H9 (cell line): ENCODE data around the gene ANGPT4. TPM values are rescaled to one million over a fixed set of nuclear protein-coding genes. Genes with fewer than 3 reads are reported as not detected.

Source experiments
- DNase-seq: peaks from one replicate; pipeline ENCODE4 v3.0.0-alpha.2; 2017
- H2AFZ ChIP-seq: one replicate; pipeline ENCODE4 v1.6.1; 2013; ENCODE audit warnings: mild to moderate bottlenecking, low read length, control low read depth, moderate library complexity
- H2AK5ac ChIP-seq: 2 replicates; pipeline ENCODE4 v1.6.1; 2013; ENCODE audit warnings: low read length, control low read depth, mixed read lengths; ENCODE audit not compliant: insufficient read length
- H2BK120ac ChIP-seq: one replicate; pipeline ENCODE4 v1.6.1; 2013; ENCODE audit warnings: low read depth, mild to moderate bottlenecking, low read length, control low read depth, inconsistent platforms; ENCODE audit not compliant: poor library complexity, severe bottlenecking
- H2BK12ac ChIP-seq: 2 replicates; pipeline ENCODE4 v1.6.1; 2013; ENCODE audit warnings: low read length, control low read depth, mixed read lengths, low read depth; ENCODE audit not compliant: insufficient read length
- H2BK15ac ChIP-seq: 2 replicates; pipeline ENCODE4 v1.6.1; 2013; ENCODE audit warnings: low read depth, low read length, control low read depth
- H2BK20ac ChIP-seq: one replicate; pipeline ENCODE4 v1.6.1; 2013; ENCODE audit warnings: low read depth, mild to moderate bottlenecking, low read length, control low read depth, inconsistent platforms; ENCODE audit not compliant: poor library complexity, severe bottlenecking
- H2BK5ac ChIP-seq: 2 replicates; pipeline ENCODE4 v1.6.1; 2013; ENCODE audit warnings: low read length, control low read depth, mixed read lengths; ENCODE audit not compliant: insufficient read length
- H3K14ac ChIP-seq: 2 replicates; pipeline ENCODE4 v1.6.1; 2013; ENCODE audit warnings: low read length, control low read depth; ENCODE audit not compliant: insufficient read depth
- H3K18ac ChIP-seq: 2 replicates; pipeline ENCODE4 v1.6.1; 2013; ENCODE audit warnings: low read depth, mild to moderate bottlenecking, mixed read lengths, low read length, control low read depth; ENCODE audit not compliant: insufficient read length
- H3K23ac ChIP-seq: 2 replicates; pipeline ENCODE4 v1.6.1; 2013; ENCODE audit warnings: low read length, control low read depth, mixed read lengths, low read depth; ENCODE audit not compliant: insufficient read length
- H3K23me2 ChIP-seq: 2 replicates; pipeline ENCODE4 v1.6.1; 2013; ENCODE audit warnings: low read depth, mild to moderate bottlenecking, mixed read lengths, low read length, control low read depth; ENCODE audit not compliant: insufficient read length, poor library complexity, severe bottlenecking
- H3K27ac ChIP-seq: 2 replicates; pipeline ENCODE4 v1.5.1; 2013; ENCODE audit warnings: low read length, control low read depth, mixed read lengths, low read depth; ENCODE audit not compliant: insufficient read length
- H3K27me3 ChIP-seq: 2 replicates; pipeline ENCODE4 v1.6.1; 2013; ENCODE audit warnings: low read length, control low read depth, inconsistent platforms; ENCODE audit not compliant: insufficient read depth
- H3K4ac ChIP-seq: 2 replicates; pipeline ENCODE4 v1.6.1; 2013; ENCODE audit warnings: low read depth, mild to moderate bottlenecking, control low read depth, inconsistent platforms, low read length, moderate library complexity
- H3K4me1 ChIP-seq: 2 replicates; pipeline ENCODE4 v1.6.1; 2013; ENCODE audit warnings: low read length, control low read depth, inconsistent platforms; ENCODE audit not compliant: insufficient read depth
- H3K4me2 ChIP-seq: 2 replicates; pipeline ENCODE4 v1.6.1; 2013; ENCODE audit warnings: low read length, control low read depth, mixed read lengths; ENCODE audit not compliant: insufficient read length, insufficient read depth
- H3K56ac ChIP-seq: 2 replicates; pipeline ENCODE4 v1.6.1; 2013; ENCODE audit warnings: low read depth, mild to moderate bottlenecking, mixed read lengths, low read length, control low read depth; ENCODE audit not compliant: insufficient read length
- H3K79me1 ChIP-seq: 2 replicates; pipeline ENCODE4 v1.6.1; 2013; ENCODE audit warnings: low read depth, mild to moderate bottlenecking, moderate library complexity, low read length, control low read depth, inconsistent platforms; ENCODE audit not compliant: insufficient read depth, poor library complexity, severe bottlenecking
- H3K79me2 ChIP-seq: 2 replicates; pipeline ENCODE4 v1.6.1; 2013; ENCODE audit warnings: low read length, control low read depth, inconsistent platforms; ENCODE audit not compliant: insufficient read depth
- H3K9ac ChIP-seq: 2 replicates; pipeline ENCODE4 v1.6.1; 2013; ENCODE audit warnings: low read length, control low read depth, mixed read lengths; ENCODE audit not compliant: insufficient read length; ENCODE audit errors: extremely low read depth
- H3K9me3 ChIP-seq: one replicate; pipeline ENCODE4 v1.6.1; 2013; ENCODE audit warnings: low read depth, low read length, inconsistent platforms; ENCODE audit not compliant: control insufficient read depth
- H3T11ph ChIP-seq: one replicate; pipeline ENCODE4 v1.6.1; 2013; ENCODE audit warnings: mild to moderate bottlenecking, low read length, control low read depth, inconsistent platforms
- H4K20me1 ChIP-seq: one replicate; pipeline ENCODE4 v1.6.1; 2013; ENCODE audit not compliant: control insufficient read depth, insufficient read length, insufficient read depth
- H4K5ac ChIP-seq: 2 replicates; pipeline ENCODE4 v1.6.1; 2013; ENCODE audit warnings: low read depth, mild to moderate bottlenecking, mixed read lengths, low read length, control low read depth; ENCODE audit not compliant: insufficient read length
- H4K8ac ChIP-seq: replicated peaks from 2 replicates; pipeline ENCODE4 v1.6.1; 2013; ENCODE audit warnings: low read length, control low read depth, mixed read lengths, low read depth; ENCODE audit not compliant: insufficient read length
- H4K91ac ChIP-seq: 2 replicates; pipeline ENCODE4 v1.6.1; 2013; ENCODE audit warnings: low read depth, mild to moderate bottlenecking, moderate library complexity, mixed read lengths, low read length, control low read depth; ENCODE audit not compliant: insufficient read length
- H3K27ac Mint-ChIP-seq, 3 experiments: 2 replicates in 2 of 3; 3 replicates in 1 of 3; pipeline ENCODE4 v1.8.0; 2020 to 2021; ENCODE audit warnings: mixed read lengths in 3 of 3, mild to moderate bottlenecking in 1 of 3, moderate library complexity in 1 of 3
- H3K27me3 Mint-ChIP-seq: 2 replicates; pipeline ENCODE4 v1.8.0; 2021; ENCODE audit warnings: low read depth, mild to moderate bottlenecking, moderate library complexity, mixed read lengths
- H3K36me3 Mint-ChIP-seq, 3 experiments: 2 replicates in 2 of 3; 3 replicates in 1 of 3; pipeline ENCODE4 v1.8.0; 2020 to 2021; ENCODE audit warnings: low read depth in 3 of 3, mixed read lengths in 3 of 3; ENCODE audit not compliant: insufficient read depth in 1 of 3
- H3K4me1 Mint-ChIP-seq, 2 experiments: 2 replicates each; pipeline ENCODE4 v1.8.0; 2020; ENCODE audit warnings: mixed read lengths in 2 of 2
- H3K4me3 Mint-ChIP-seq, 2 experiments: 2 replicates in 1 of 2; 3 replicates in 1 of 2; pipeline ENCODE4 v1.8.0; 2020 to 2021; ENCODE audit warnings: mild to moderate bottlenecking in 2 of 2, mixed read lengths in 2 of 2, moderate library complexity in 1 of 2
- H3K9me3 Mint-ChIP-seq, 2 experiments: 2 replicates in 1 of 2; 3 replicates in 1 of 2; pipeline ENCODE4 v1.8.0; 2020; ENCODE audit warnings: mild to moderate bottlenecking in 2 of 2, mixed read lengths in 2 of 2, moderate library complexity in 1 of 2
- CTCF ChIP-seq: fragments of 200-600 bp; sonication (generic); conservative IDR thresholded peaks from 3 replicates; pipeline ENCODE4 v1.8.0; 2021; ENCODE audit warnings: antibody characterized with exemption, mild to moderate bottlenecking
- WGBS: extraction: QIAGEN DNeasy Blood & Tissue Kit; methylation state at CpG from one replicate; pipeline ENCODE4 v1.1.7; 2013; ENCODE audit warnings: missing lambda C conversion rate, low lambda C conversion rate, mixed read lengths; ENCODE audit not compliant: insufficient read length; ENCODE audit errors: extremely low coverage; 5-methylcytosine and 5-hydroxymethylcytosine counted together
- total RNA-seq: library from RNA; stranded (reverse); gene quantifications from 2 replicates; pipeline ENCODE4 v1.2.1, GENCODE V29; 2021

The ANGPT4 gene
- total RNA-seq, 1 experiment from 2014 or later = 0.11 TPM

DNA sequence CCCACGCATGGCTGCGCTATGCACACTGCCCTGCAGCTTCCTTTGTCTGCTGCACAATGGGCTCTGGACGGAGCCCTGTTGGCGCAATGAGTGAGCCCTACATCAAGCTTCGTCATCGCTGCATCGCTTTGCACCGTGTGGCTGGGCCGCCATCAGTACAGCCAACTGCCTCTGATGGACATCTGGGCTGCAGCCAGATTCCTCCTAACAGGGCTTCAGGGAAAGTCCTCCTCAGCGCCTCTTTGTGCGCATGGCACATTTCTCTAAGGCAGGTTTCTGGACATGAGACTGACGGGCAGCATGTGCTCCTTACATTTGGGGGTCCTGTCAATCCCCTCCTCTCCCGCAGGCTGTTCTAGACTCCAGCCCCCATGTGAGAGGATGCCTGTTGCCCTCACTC lies 29.7 kb upstream of the ANGPT4 start:
- Histone ChIP-seq H2BK15ac (no peak overlapping the region), H3K27me3 (no peaks in the 10 kb centered on the region), H3K79me1 (no peaks in the 10 kb centered on the region), H3K56ac (no peak overlapping the region), H3K4me2 (no peak overlapping the region), H2BK12ac (no peak overlapping the region), H3K23me2 (no peaks in the 10 kb centered on the region), H3K14ac (no peak overlapping the region), H3K23ac (no peak overlapping the region), H3K4me1 (peaks cover 5% of the 10 kb centered on the region; the same call in 1 of the 2 replicates), H3T11ph (no peak overlapping the region), H3K4ac (no peak overlapping the region), H3K18ac (no peak overlapping the region), H4K8ac (no peak overlapping the region), H2AFZ (no peak overlapping the region), H2AK5ac (no peak overlapping the region), H2BK120ac (no peak overlapping the region), H4K91ac (no peak overlapping the region), H4K5ac (no peak overlapping the region), H2BK5ac (no peak overlapping the region), H4K20me1 (no peaks in the 10 kb centered on the region), H3K9me3 (no peaks in the 10 kb centered on the region), H3K79me2 (no peaks in the 10 kb centered on the region), H3K9ac (no peak overlapping the region), H2BK20ac (no peak overlapping the region), H3K27ac (no peak overlapping the region)
- Mint-ChIP-seq H3K36me3 (no peaks in the 10 kb centered on the region), H3K4me3 (no peak overlapping the region), H3K9me3 (no peaks in the 10 kb centered on the region), H3K27me3 (peaks cover 10% of the 10 kb centered on the region), H3K27ac (no peak overlapping the region), H3K4me1 (peaks cover 31 to 32% of the 10 kb centered on the region in 2 experiments)
- no peak for DNase-seq
- no CpG with 5 or more reads among the region's 13 CpGs for WGBS
- no peak for TF ChIP-seq CTCF
